Esophagus muscularis mucosa (tissue), 4 donors: ENCODE data around the gene ITPR1. TPM values are rescaled to one million over a fixed set of nuclear protein-coding genes. Genes with fewer than 3 reads are reported as not detected.
A peak's percentile ranks its signal among the peaks of the same experiment; 100 is the strongest.

Experiments used
- DNase-seq: peaks from one replicate; pipeline ENCODE4 v3.0.0-alpha.2; 2017; ENCODE audit errors: extremely low spot score
- H3K27ac ChIP-seq, 4 donors: fragments of 200-600 bp; sonication (generic); replicated peaks in 1 of 4; 1 replicate in 3 of 4; 2 replicates in 1 of 4; pipeline ENCODE4 v1.5.1; 2016 to 2019; ENCODE audit warnings: mild to moderate bottlenecking in 1 of 4
- H3K27me3 ChIP-seq, 4 donors: fragments of 200-600 bp; sonication (generic); one replicate each; pipeline versions ENCODE4 v1.5.1 to v1.6.0; 2016 to 2019
- H3K36me3 ChIP-seq, 4 donors: fragments of 200-600 bp; sonication (generic); one replicate each; pipeline ENCODE4 v1.5.1; 2016 to 2019
- H3K4me1 ChIP-seq, 4 donors: fragments of 200-600 bp; sonication (generic); one replicate each; pipeline ENCODE4 v1.5.1; 2016 to 2019
- H3K4me3 ChIP-seq, 4 donors: fragments of 200-600 bp; sonication (generic); 1 replicate in 2 of 4; 2 replicates in 2 of 4; pipeline ENCODE4 v1.5.1; 2016 to 2019; ENCODE audit warnings: mild to moderate bottlenecking in 4 of 4, moderate library complexity in 1 of 4
- H3K9me3 ChIP-seq, 4 donors: fragments of 200-600 bp; sonication (generic); 1 replicate in 3 of 4; 2 replicates in 1 of 4; pipeline ENCODE4 v1.5.1; 2016 to 2019
- EP300 ChIP-seq: sonication (generic); formaldehyde crosslinking; IDR thresholded peaks from one replicate; pipeline ENCODE4 v1.6.1; 2017; ENCODE audit warnings: antibody characterized with exemption
- POLR2A ChIP-seq: fragments of 450-650 bp; IDR thresholded peaks from one replicate; pipeline ENCODE4 v1.6.1; 2017; ENCODE audit warnings: antibody characterized with exemption, moderate library complexity, mild to moderate bottlenecking, low read depth
- POLR2AphosphoS5 ChIP-seq, 2 donors: sonication (generic); formaldehyde crosslinking; IDR thresholded peaks; one replicate each; pipeline ENCODE4 v1.6.1; 2017; ENCODE audit warnings: antibody characterized with exemption in 2 of 2
- WGBS: methylation state at CpG from one replicate; pipeline ENCODE4 v1.1.5; 2018; 5-methylcytosine and 5-hydroxymethylcytosine counted together
- intact Hi-C: fragments of 100-400 bp; cut with DNase I; formaldehyde crosslinking; loops from one replicate; pipeline ENCODE4 v1.15.1; 2023
- total RNA-seq, 4 donors: library from RNA; depleted of rRNA; stranded (reverse); fragments of >200 nt; gene quantifications; one replicate each; pipeline versions ENCODE4 v1.1.0 to v1.2.1, GENCODE V29; 2016
- TF ChIP-seq, protein P1 (sequence below), 3 experiments: fragments of 200-600 bp in 2 of 3; fragments of 450-650 bp in 1 of 3; sonication (generic) in 2 of 3; IDR thresholded peaks; one replicate each; pipeline ENCODE4 v1.5.1; 2017 to 2019; ENCODE audit warnings: antibody characterized with exemption in 3 of 3, mild to moderate bottlenecking in 2 of 3, moderate library complexity in 1 of 3

ITPR1 gene
- total RNA-seq, 4 donors from 2014 or later, result 204 to 271 (median 222) TPM

DNA sequence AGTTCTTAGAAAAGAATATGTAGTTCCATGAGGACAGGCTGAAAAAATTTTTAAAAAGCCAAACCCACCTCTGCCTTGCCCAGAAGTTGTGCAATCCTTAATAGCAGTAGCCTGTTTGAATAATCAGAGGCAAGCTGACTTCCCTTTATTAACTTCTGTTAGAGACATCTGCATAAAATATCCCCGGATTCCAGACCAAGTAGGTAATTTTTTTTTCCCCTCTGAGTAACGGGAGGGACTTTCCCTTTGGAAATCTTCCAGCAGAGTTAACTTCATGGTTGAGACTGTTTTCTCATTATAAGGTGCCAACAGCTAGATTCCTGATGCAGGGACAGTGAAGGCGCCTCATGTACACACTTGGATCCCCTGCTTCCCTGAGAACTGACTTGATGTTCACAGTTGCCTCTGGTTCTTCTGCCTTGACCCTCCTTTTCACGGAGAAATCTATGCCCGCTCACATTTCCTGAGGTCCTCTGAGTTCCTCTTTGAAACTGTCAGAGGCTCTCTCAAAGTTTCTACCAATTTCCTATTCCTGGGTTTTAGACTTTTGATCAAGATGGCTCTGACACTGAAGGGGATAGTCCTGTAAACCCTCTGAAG lies 258.5 kb downstream of the ITPR1 start:
- Histone ChIP-seq H3K36me3 (peaks cover 0 to 5% (median 3%) of the 10 kb centered on the region in 4 donors), H3K4me3 (no peak overlapping the region), H3K9me3 (no peaks in the 10 kb centered on the region), H3K27me3 (no peaks in the 10 kb centered on the region), H3K4me1 (peaks cover 36 to 53% (median 45%) of the 10 kb centered on the region in 4 donors), H3K27ac (peak overlapping the region; percentile 60 to 80 (median 74))
- TF ChIP-seq POLR2AphosphoS5 (IDR thresholded peaks at IDR 0.05) (peak; percentile 31 to 40), POLR2A (no peak)
- WGBS, result 28% methylated on average over 5 of the region's 5 CpGs
- no peak for DNase-seq
- intact Hi-C loops, result no loop called here

DNA sequence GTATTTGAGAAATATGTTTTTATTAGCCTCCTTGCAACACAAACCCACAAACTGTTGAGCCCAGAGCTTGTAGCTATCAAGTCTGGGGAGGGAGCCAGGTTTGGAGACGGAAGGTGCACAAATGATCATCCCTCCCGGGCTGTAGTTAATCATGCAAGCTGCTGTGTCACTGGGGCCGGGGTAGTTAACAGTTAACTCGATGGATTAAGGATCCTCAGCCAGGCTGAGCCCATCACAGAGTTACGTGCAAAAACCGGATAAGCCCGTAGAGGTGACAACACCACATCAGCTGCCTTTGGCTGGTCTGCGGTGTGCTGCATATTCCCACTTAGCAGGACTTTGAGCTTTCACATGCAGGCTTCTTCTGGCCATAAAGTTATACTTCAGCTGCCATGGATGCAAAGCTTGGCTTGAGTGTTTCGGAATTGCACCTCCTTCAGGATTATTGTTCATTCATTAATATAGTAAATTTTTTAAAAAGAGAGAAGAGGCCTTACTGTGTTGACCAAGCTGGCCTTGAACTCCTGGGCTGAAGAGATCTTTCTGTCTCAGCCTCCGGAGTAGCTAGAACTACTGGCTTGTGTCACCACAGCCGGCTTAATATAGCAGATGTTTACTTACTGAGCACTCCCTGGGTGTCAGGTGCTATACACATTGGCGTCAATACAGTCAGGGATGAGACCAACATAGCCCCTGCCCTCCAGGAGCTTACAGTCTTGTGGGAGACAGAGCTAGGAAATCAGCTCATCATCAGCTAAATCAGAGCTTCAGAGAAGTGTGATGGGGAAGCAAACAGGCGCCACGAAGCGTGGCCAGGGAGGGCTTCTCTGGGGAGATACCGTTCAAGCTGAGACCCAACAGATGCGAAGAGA lies 259.3 kb downstream of the ITPR1 start:
- Histone ChIP-seq H3K27ac (peak overlapping the region; percentile 56 to 80 (median 74)), H3K36me3 (peaks cover 0 to 5% (median 2%) of the 10 kb centered on the region in 4 donors), H3K4me3 (no peak overlapping the region), H3K27me3 (no peaks in the 10 kb centered on the region), H3K4me1 (peaks cover 36 to 50% (median 46%) of the 10 kb centered on the region in 4 donors), H3K9me3 (no peaks in the 10 kb centered on the region)
- TF ChIP-seq POLR2A, result no peak
- no peak for TF ChIP-seq POLR2AphosphoS5 (IDR thresholded peaks at IDR 0.05)
- no peak for TF ChIP-seq EP300
- TF ChIP-seq, protein P1, sequence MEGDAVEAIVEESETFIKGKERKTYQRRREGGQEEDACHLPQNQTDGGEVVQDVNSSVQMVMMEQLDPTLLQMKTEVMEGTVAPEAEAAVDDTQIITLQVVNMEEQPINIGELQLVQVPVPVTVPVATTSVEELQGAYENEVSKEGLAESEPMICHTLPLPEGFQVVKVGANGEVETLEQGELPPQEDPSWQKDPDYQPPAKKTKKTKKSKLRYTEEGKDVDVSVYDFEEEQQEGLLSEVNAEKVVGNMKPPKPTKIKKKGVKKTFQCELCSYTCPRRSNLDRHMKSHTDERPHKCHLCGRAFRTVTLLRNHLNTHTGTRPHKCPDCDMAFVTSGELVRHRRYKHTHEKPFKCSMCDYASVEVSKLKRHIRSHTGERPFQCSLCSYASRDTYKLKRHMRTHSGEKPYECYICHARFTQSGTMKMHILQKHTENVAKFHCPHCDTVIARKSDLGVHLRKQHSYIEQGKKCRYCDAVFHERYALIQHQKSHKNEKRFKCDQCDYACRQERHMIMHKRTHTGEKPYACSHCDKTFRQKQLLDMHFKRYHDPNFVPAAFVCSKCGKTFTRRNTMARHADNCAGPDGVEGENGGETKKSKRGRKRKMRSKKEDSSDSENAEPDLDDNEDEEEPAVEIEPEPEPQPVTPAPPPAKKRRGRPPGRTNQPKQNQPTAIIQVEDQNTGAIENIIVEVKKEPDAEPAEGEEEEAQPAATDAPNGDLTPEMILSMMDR (IDR thresholded peaks at IDR 0.05), result no peak
- intact Hi-C loops, result no loop called here
- 74% methylated on average over 14 of the region's 17 CpGs for WGBS
- no peak for DNase-seq

GRCh38 chr3:4753073-4753691 lies 260.0 kb downstream of the ITPR1 start:
- Histone ChIP-seq H3K4me1 (peaks cover 36 to 53% (median 48%) of the 10 kb centered on the region in 4 donors), H3K36me3 (peaks cover 0 to 7% (median 2%) of the 10 kb centered on the region in 4 donors), H3K27ac (no peak overlapping the region), H3K4me3 (no peak overlapping the region), H3K27me3 (no peaks in the 10 kb centered on the region), H3K9me3 (no peaks in the 10 kb centered on the region)
- intact Hi-C loops, result no loop called here
- TF ChIP-seq POLR2AphosphoS5 (IDR thresholded peaks at IDR 0.05) (no peak), POLR2A (no peak), EP300 (no peak)
- TF ChIP-seq, protein P1 (IDR thresholded peaks at IDR 0.05), result no peak
- DNase-seq, result no peak
- WGBS, result 91% methylated on average over 14 of the region's 15 CpGs

DNA sequence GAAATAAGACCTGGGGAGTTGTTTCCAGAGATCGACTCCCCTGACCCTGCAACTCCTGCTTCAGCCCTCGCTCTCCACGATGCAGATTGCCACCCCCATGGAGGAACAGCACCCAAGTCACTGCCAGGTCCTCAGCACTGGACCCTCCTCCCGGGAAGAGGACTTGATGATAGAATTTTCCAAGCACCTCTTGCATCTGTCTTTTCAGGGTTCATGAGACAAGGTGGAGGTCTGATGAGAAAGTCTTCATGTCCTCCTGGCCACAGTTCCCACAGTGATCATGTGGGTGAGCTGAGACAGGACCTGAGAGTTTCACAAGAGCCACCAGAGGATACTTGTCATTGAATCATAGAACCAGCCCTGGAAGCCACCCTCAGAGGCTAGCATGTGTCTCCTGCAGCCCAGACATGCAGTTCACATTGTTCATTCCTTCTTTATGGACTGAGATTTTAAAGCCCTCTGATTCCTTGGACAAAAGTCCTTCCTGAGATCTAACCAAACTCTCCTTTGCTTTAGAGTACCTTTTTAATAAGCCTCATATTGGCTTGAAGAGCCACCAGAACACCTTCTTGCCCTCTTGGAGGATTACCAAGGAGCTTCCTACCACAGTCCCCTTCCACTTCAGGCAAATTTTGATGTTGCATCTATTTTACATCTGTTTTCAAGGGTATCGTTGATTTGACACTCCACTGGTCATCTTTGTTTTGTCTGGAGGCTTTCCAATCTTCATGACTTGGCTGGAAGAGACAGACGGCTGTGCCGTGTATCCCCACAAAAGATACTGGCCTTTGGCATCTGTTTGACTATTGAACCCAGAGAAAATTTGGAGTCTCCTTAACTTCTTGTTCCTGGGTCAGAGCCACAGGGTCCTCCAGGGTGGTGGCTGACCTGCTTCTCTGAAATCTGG lies 261.3 kb downstream of the ITPR1 start:
- H3K27me3 ChIP-seq, result no peaks in the 10 kb centered on the region
- no peak for DNase-seq
- H3K27ac ChIP-seq, result peak overlapping the region; percentile 13 to 45 (median 30)
- peaks cover 0 to 16% (median 3%) of the 10 kb centered on the region in 4 donors for H3K36me3 ChIP-seq
- H3K4me3 ChIP-seq, result no peak overlapping the region
- WGBS, result 72% methylated on average over 7 of the region's 7 CpGs
- peaks cover 36 to 62% (median 48%) of the 10 kb centered on the region in 4 donors for H3K4me1 ChIP-seq
- no peaks in the 10 kb centered on the region for H3K9me3 ChIP-seq
- intact Hi-C loops, result no loop called here
- TF ChIP-seq POLR2A (no peak), POLR2AphosphoS5 (IDR thresholded peaks at IDR 0.05) (no peak), EP300 (no peak)
- TF ChIP-seq, protein P1 (IDR thresholded peaks at IDR 0.05), result no peak
